SH-SY5Y (cell line): Measurements from ENCODE around the gene PDZRN4.

Experiments
- GATA2 ChIP-seq: IDR thresholded peaks from 2 replicates; pipeline ENCODE4 v1.6.1; 2011; ENCODE audit warnings: mild to moderate bottlenecking, low read depth, low read length
- GATA3 ChIP-seq: IDR thresholded peaks from 2 replicates; pipeline ENCODE4 v1.6.1; 2011; ENCODE audit warnings: low read depth, mild to moderate bottlenecking, low read length, moderate library complexity

Gene PDZRN4

GRCh38 chr12:41532072-41532471 lies 344.0 kb downstream of the PDZRN4 start:
- TF ChIP-seq GATA3 (no peak), GATA2 (no peak)

GRCh38 chr12:41536813-41537490 lies 348.8 kb downstream of the PDZRN4 start:
- TF ChIP-seq GATA3 = no peak
- no peak for TF ChIP-seq GATA2

GRCh38 chr12:41537522-41537921 lies 349.4 kb downstream of the PDZRN4 start:
- no peak for TF ChIP-seq GATA2
- no peak for TF ChIP-seq GATA3

GRCh38 chr12:41545761-41546160 lies 357.6 kb downstream of the PDZRN4 start:
- TF ChIP-seq GATA3 = no peak
- TF ChIP-seq GATA2 = no peak

GRCh38 chr12:41548926-41549325 lies 360.8 kb downstream of the PDZRN4 start:
- no peak for TF ChIP-seq GATA3
- TF ChIP-seq GATA2 = no peak

GRCh38 chr12:41552588-41552987 lies 364.5 kb downstream of the PDZRN4 start:
- TF ChIP-seq GATA2 (no peak), GATA3 (no peak)

- TF ChIP-seq GATA2 (no peak), GATA3 (no peak)
These were observed 368.1 kb downstream of the PDZRN4 start for GRCh38 chr12:41556176-41556575.

- no peak for TF ChIP-seq GATA2
- no peak for TF ChIP-seq GATA3
These were observed 369.2 kb downstream of the PDZRN4 start for GRCh38 chr12:41557344-41557743.

GRCh38 chr12:41558671-41559070 lies 370.6 kb downstream of the PDZRN4 start:
- TF ChIP-seq GATA2 (no peak), GATA3 (no peak)

GRCh38 chr12:41563051-41563450 lies 374.9 kb downstream of the PDZRN4 start:
- TF ChIP-seq GATA2 = no peak
- no peak for TF ChIP-seq GATA3

GRCh38 chr12:41564816-41565215 lies 376.7 kb downstream of the PDZRN4 start:
- TF ChIP-seq GATA2 = no peak
- no peak for TF ChIP-seq GATA3

GRCh38 chr12:41566703-41567102 lies 378.6 kb downstream of the PDZRN4 start:
- TF ChIP-seq GATA3 (no peak), GATA2 (no peak)

- TF ChIP-seq GATA2 (no peak), GATA3 (no peak)
These were observed 385.3 kb downstream of the PDZRN4 start for GRCh38 chr12:41573445-41573844.

- TF ChIP-seq GATA3 (no peak), GATA2 (no peak)
These were observed 388.8 kb downstream of the PDZRN4 start for GRCh38 chr12:41576925-41577324.

GRCh38 chr12:41577995-41578394 lies 389.9 kb downstream of the PDZRN4 start:
- TF ChIP-seq GATA3 = no peak
- TF ChIP-seq GATA2 = no peak

- no peak for TF ChIP-seq GATA3
- no peak for TF ChIP-seq GATA2
These were observed 397.7 kb downstream of the PDZRN4 start for GRCh38 chr12:41585784-41586183.
